HepG2 (cell line): ENCODE results near the gene ADAMTS2. TPM values are rescaled to one million over a fixed set of nuclear protein-coding genes. Genes with fewer than 3 reads are reported as not detected.

Experiments used
- ATAC-seq: fragments of 200-7000 bp; cut with Tn5 transposase; 3 replicates; pipeline ENCODE4 v1.9.1; 2020; ENCODE audit warnings: mild to moderate bottlenecking, moderate library complexity
- BruUV-seq: library from RNA; stranded (reverse); fragments of 400-500 nt; replicated peaks from 2 replicates; lab custom pipeline; 2021; lab: Mats Ljungman, UMichigan
- CTCF ChIA-PET: fragments of 300-600 bp; formaldehyde crosslinking; extraction: SDS; loops from one replicate; lab custom pipeline; 2021; ENCODE audit warnings: low total read pairs, inconsistent platforms, low intra/inter-chr PET ratio; lab: Yijun Ruan, JAX
- POLR2A ChIA-PET: fragments of 350-600 bp; sonication (Branson Sonifier 250); formaldehyde crosslinking; loops from one replicate; lab custom pipeline; 2020; ENCODE audit warnings: antibody characterized with exemption, inconsistent platforms; lab: Yijun Ruan, JAX
- DNase-seq: peaks from one replicate; pipeline ENCODE4 v3.0.0-alpha.2; 2015; ENCODE audit warnings: low spot score
- FAIRE-seq: peaks from 3 replicates; lab custom pipeline; 2011; peaks lifted over from hg19 to GRCh38; lab: Jason Lieb, UNC
- H2AFZ ChIP-seq: one replicate; pipeline ENCODE4 v1.6.1; 2011; ENCODE audit warnings: low read length, inconsistent platforms
- H3K27ac ChIP-seq: fragments of 300-600 bp; 3 replicates; pipeline ENCODE4 v1.8.0; 2011; ENCODE audit warnings: mixed run types, mild to moderate bottlenecking, mixed read lengths, low read length, inconsistent platforms; ENCODE audit not compliant: insufficient read depth; ENCODE audit errors: extremely low read length
- H3K27me3 ChIP-seq, 2 experiments: fragments of 200-600 bp in 1 of 2; 2 replicates in 1 of 2; 3 replicates in 1 of 2; pipeline versions ENCODE4 v1.6.0 to v1.8.0; 2011; ENCODE audit warnings: low read length in 2 of 2, mild to moderate bottlenecking in 2 of 2, moderate library complexity in 2 of 2, inconsistent platforms in 1 of 2; ENCODE audit not compliant: insufficient read depth in 2 of 2, control insufficient read depth in 1 of 2
- H3K36me3 ChIP-seq, 2 experiments: fragments of 200-600 bp in 1 of 2; replicated peaks in 1 of 2; 2 replicates in 1 of 2; 3 replicates in 1 of 2; pipeline versions ENCODE4 v1.5.1 to v1.8.0; 2011; ENCODE audit warnings: low read length in 2 of 2, inconsistent platforms in 1 of 2; ENCODE audit not compliant: insufficient read depth in 2 of 2, control insufficient read depth in 1 of 2
- H3K4me1 ChIP-seq: 2 replicates; pipeline ENCODE4 v1.5.1; 2012; ENCODE audit warnings: low read length, inconsistent platforms; ENCODE audit not compliant: insufficient read depth
- H3K4me2 ChIP-seq: 2 replicates; pipeline ENCODE4 v1.6.0; 2011; ENCODE audit warnings: low read depth, low read length, inconsistent platforms
- H3K4me3 ChIP-seq, 3 experiments: fragments of 200-600 bp in 1 of 3; sonication (generic), shearing (Covaris generic) in 1 of 3; replicated peaks in 1 of 3; 2 replicates each; pipeline ENCODE4 v1.5.1; 2011 to 2016; ENCODE audit warnings: low read length in 3 of 3, inconsistent platforms in 2 of 3, low read depth in 2 of 3, mild to moderate bottlenecking in 2 of 3, control low read depth in 1 of 3, mixed read lengths in 1 of 3; ENCODE audit not compliant: insufficient read depth in 1 of 3
- H3K79me2 ChIP-seq: one replicate; pipeline ENCODE4 v1.6.1; 2011; ENCODE audit warnings: low read length, inconsistent platforms; ENCODE audit not compliant: insufficient read depth
- H3K9ac ChIP-seq: 2 replicates; pipeline ENCODE4 v1.6.0; 2011; ENCODE audit warnings: mild to moderate bottlenecking, low read depth, low read length, inconsistent platforms; ENCODE audit not compliant: insufficient read depth
- H3K9me3 ChIP-seq: 2 replicates; pipeline ENCODE4 v1.5.1; 2012; ENCODE audit warnings: mild to moderate bottlenecking, low read length
- H4K20me1 ChIP-seq: 2 replicates; pipeline ENCODE4 v1.6.0; 2011; ENCODE audit warnings: inconsistent platforms, mild to moderate bottlenecking, low read length, moderate library complexity; ENCODE audit not compliant: insufficient read depth
- CHCHD3 ChIP-seq: sonication (generic); formaldehyde crosslinking; IDR thresholded peaks from 2 replicates; pipeline ENCODE4 v1.8.0; 2022; ENCODE audit warnings: mild to moderate bottlenecking, missing genetic modification reagents, moderate library complexity
- GLI4 ChIP-seq: sonication (generic); formaldehyde crosslinking; IDR thresholded peaks from 2 replicates; pipeline ENCODE4 v1.5.1; 2020; ENCODE audit warnings: missing genetic modification reagents, mild to moderate bottlenecking, moderate library complexity, borderline replicate concordance
- HMGA1 ChIP-seq: sonication (generic); formaldehyde crosslinking; conservative IDR thresholded peaks from 2 replicates; pipeline ENCODE4 v1.4.0; 2020; ENCODE audit warnings: missing genetic modification reagents
- KAT8 ChIP-seq: IDR thresholded peaks from 2 replicates; pipeline ENCODE4 v1.6.1; 2016; ENCODE audit warnings: missing genetic modification reagents, missing compliant biosample characterization
- MTA3 ChIP-seq: sonication (generic); formaldehyde crosslinking; IDR thresholded peaks from 2 replicates; pipeline ENCODE4 v1.4.0; 2020; ENCODE audit warnings: missing genetic modification reagents
- MYNN ChIP-seq: sonication (generic); formaldehyde crosslinking; IDR thresholded peaks from 2 replicates; pipeline ENCODE4 v1.4.0; 2020; ENCODE audit warnings: mild to moderate bottlenecking, low read depth, missing genetic modification reagents
- NPAS2 ChIP-seq: sonication (generic); formaldehyde crosslinking; IDR thresholded peaks from 2 replicates; pipeline ENCODE4 v1.8.0; 2022; ENCODE audit warnings: mild to moderate bottlenecking, missing genetic modification reagents, borderline replicate concordance
- ONECUT2 ChIP-seq: sonication (generic); formaldehyde crosslinking; IDR thresholded peaks from 2 replicates; pipeline ENCODE4 v1.4.0; 2020; ENCODE audit warnings: missing genetic modification reagents
- PHB2 ChIP-seq: fragments of 450-650 bp; IDR thresholded peaks from 2 replicates; pipeline ENCODE4 v1.6.1; 2018; ENCODE audit not compliant: partially characterized antibody
- RBM22 ChIP-seq: fragments of 200-400 bp; formaldehyde crosslinking; optimal IDR thresholded peaks from 2 replicates; pipeline ENCODE3; 2017; ENCODE audit warnings: mild to moderate bottlenecking, low read length, moderate library complexity
- SAP130 ChIP-seq: IDR thresholded peaks from 2 replicates; pipeline ENCODE4 v1.6.1; 2016; ENCODE audit warnings: low read depth
- SNAI1 ChIP-seq: sonication (generic); formaldehyde crosslinking; IDR thresholded peaks from 2 replicates; pipeline ENCODE4 v1.5.0; 2020; ENCODE audit warnings: mild to moderate bottlenecking, missing genetic modification reagents, borderline replicate concordance
- ZNF101 ChIP-seq: sonication (generic); formaldehyde crosslinking; IDR thresholded peaks from 2 replicates; pipeline ENCODE4 v1.4.0; 2020; ENCODE audit warnings: mild to moderate bottlenecking, low read depth, missing genetic modification reagents, borderline replicate concordance
- ZNF776 ChIP-seq: sonication (generic); formaldehyde crosslinking; IDR thresholded peaks from 2 replicates; pipeline ENCODE4 v1.4.0; 2020; ENCODE audit warnings: mild to moderate bottlenecking, missing genetic modification reagents
- ZNF782 ChIP-seq: sonication (generic); formaldehyde crosslinking; IDR thresholded peaks from 2 replicates; pipeline ENCODE4 v1.4.0; 2020; ENCODE audit warnings: missing genetic modification reagents, mild to moderate bottlenecking, borderline replicate concordance
- ZSCAN29 ChIP-seq: sonication (generic); formaldehyde crosslinking; conservative IDR thresholded peaks from 2 replicates; pipeline ENCODE4 v1.4.0; 2020; ENCODE audit warnings: mild to moderate bottlenecking, missing genetic modification reagents
- WGBS: methylation state at CpG from one replicate; pipeline ENCODE4 v1.1.6; 2017; ENCODE audit warnings: low lambda C conversion rate; 5-methylcytosine and 5-hydroxymethylcytosine counted together
- in situ Hi-C: cut with HindIII; loops from 2 replicates; pipeline ENCODE4 v1.10.0; 2017; ENCODE audit warnings: low pct_unique_long_range_greater_than_20kb; ENCODE audit not compliant: extremely low pct_ligation_motif_present
- intact Hi-C: fragments of 100-400 bp; cut with micrococcal nuclease; formaldehyde crosslinking; loops from one replicate; pipeline ENCODE4 v1.10.0; 2022; ENCODE audit not compliant: unreplicated experiment
- polyA plus RNA-seq, 8 experiments: library from polyadenylated mRNA; depleted of rRNA in 3 of 8; stranded (reverse) in 7 of 8; unstranded in 1 of 8; fragments of >200 nt; fragmentation: Illumina TruSeq in 4 of 8; extraction: Trizol in 4 of 8; gene quantifications; 2 replicates each; pipeline versions ENCODE4 v1.2.1 to v1.2.3, GENCODE V29; 2011 to 2016; ENCODE audit warnings: low read depth in 4 of 8, missing spikeins in 1 of 8, mixed read lengths in 1 of 8; ENCODE audit not compliant: insufficient read depth in 1 of 8
- total RNA-seq, 5 experiments: library from RNA; depleted of rRNA; stranded (reverse); fragments of >200 nt; fragmentation: Illumina TruSeq; extraction: Trizol; gene quantifications; 2 replicates each; pipeline ENCODE4 v1.2.3, GENCODE V29; 2016; ENCODE audit warnings: low read depth in 1 of 5
- TF ChIP-seq, protein P1 (sequence below): IDR thresholded peaks from 2 replicates; pipeline ENCODE4 v1.6.1; 2016; ENCODE audit warnings: missing genetic modification reagents, missing compliant biosample characterization
- TF ChIP-seq, protein P2 (sequence below): IDR thresholded peaks from 2 replicates; pipeline ENCODE4 v1.6.1; 2016; ENCODE audit warnings: mild to moderate bottlenecking, missing biosample characterization, missing genetic modification reagents
- TF ChIP-seq, protein P3 (sequence below): sonication (generic); formaldehyde crosslinking; conservative IDR thresholded peaks from 2 replicates; pipeline ENCODE4 v1.4.0; 2020; ENCODE audit warnings: missing genetic modification reagents

The ADAMTS2 gene
- total and polyA plus RNA-seq, 2 of the 13 experiments (the other 11 are each of a cell fraction or from before 2014, with no cell fraction given), result 0.24 to 3.5 TPM

DNA sequence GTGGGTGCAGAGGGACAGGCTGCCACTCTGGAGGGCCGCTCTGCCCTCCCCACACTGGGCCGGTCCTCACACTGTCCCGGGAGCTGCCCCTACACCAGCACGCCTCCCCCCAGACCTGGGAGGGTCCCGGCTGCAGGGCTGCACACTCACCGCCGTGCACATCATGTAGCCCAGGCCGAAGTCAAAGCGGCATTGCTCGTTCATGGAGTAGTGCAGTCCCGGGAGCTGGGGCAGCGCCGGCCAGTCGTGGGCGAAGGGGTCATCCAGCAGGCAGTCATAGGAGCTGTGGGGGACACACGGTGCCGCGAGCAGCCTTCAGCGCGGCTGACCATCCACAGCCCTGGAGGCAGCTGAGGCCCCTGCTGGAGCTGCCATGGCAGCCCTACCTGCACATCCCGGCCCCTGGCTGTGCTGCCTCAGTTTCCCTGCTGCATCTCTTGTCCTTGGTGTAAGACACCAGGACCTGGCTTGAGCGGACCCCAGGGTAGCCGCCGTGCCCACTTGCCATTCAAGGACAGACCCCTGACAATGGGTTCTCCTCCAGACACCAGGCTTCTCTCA, 191.8 kb downstream of the ADAMTS2 start:
- Histone ChIP-seq H2AFZ (no peak overlapping the region), H4K20me1 (no peaks in the 10 kb centered on the region), H3K9ac (no peak overlapping the region), H3K4me3 (no peak overlapping the region), H3K36me3 (no peaks in the 10 kb centered on the region), H3K27me3 (no peaks in the 10 kb centered on the region; a peak in 2 of 5 replicates), H3K4me2 (no peak overlapping the region), H3K79me2 (no peaks in the 10 kb centered on the region), H3K27ac (no peak overlapping the region), H3K9me3 (no peaks in the 10 kb centered on the region), H3K4me1 (no peaks in the 10 kb centered on the region)
- FAIRE-seq, result no peak
- TF ChIP-seq, protein P1, sequence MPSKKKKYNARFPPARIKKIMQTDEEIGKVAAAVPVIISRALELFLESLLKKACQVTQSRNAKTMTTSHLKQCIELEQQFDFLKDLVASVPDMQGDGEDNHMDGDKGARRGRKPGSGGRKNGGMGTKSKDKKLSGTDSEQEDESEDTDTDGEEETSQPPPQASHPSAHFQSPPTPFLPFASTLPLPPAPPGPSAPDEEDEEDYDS (CRISPR knock-in tag), result no peak
- no peak for TF ChIP-seq NPAS2 (CRISPR knock-in tag)
- TF ChIP-seq, protein P2, sequence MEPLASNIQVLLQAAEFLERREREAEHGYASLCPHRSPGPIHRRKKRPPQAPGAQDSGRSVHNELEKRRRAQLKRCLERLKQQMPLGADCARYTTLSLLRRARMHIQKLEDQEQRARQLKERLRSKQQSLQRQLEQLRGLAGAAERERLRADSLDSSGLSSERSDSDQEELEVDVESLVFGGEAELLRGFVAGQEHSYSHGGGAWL (CRISPR knock-in tag), result no peak
- no peak for TF ChIP-seq GLI4
- TF ChIP-seq ONECUT2, result no peak
- TF ChIP-seq MYNN, result no peak
- no peak for TF ChIP-seq PHB2
- no peak for TF ChIP-seq ZNF782 (CRISPR knock-in tag)
- TF ChIP-seq RBM22, result no peak
- TF ChIP-seq HMGA1, result no peak
- no peak for TF ChIP-seq KAT8 (CRISPR knock-in tag)
- no peak for TF ChIP-seq MTA3 (CRISPR knock-in tag)
- no peak for TF ChIP-seq CHCHD3 (CRISPR knock-in tag)
- TF ChIP-seq, protein P3, sequence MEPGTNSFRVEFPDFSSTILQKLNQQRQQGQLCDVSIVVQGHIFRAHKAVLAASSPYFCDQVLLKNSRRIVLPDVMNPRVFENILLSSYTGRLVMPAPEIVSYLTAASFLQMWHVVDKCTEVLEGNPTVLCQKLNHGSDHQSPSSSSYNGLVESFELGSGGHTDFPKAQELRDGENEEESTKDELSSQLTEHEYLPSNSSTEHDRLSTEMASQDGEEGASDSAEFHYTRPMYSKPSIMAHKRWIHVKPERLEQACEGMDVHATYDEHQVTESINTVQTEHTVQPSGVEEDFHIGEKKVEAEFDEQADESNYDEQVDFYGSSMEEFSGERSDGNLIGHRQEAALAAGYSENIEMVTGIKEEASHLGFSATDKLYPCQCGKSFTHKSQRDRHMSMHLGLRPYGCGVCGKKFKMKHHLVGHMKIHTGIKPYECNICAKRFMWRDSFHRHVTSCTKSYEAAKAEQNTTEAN (CRISPR knock-in tag), result no peak
- no peak for TF ChIP-seq SAP130
- no peak for TF ChIP-seq ZNF776 (CRISPR knock-in tag)
- no peak for TF ChIP-seq ZNF101 (CRISPR knock-in tag)
- no peak for TF ChIP-seq ZSCAN29 (CRISPR knock-in tag)
- no peak for TF ChIP-seq SNAI1 (CRISPR knock-in tag)
- BruUV-seq, result no TSS peak
- WGBS, result 71% methylated on average over 6 of the region's 24 CpGs
- intact Hi-C loops, result no loop called here
- ChIA-PET POLR2A (no interaction called here), CTCF (no interaction called here)
- in situ Hi-C loops, result no loop called here
- no peak for DNase-seq
- no peak for ATAC-seq
